Measurements from ENCODE around the gene NF2. TPM values are rescaled to one million over a fixed set of nuclear protein-coding genes. Genes with fewer than 3 reads are reported as not detected.

The NF2 gene
- polyA plus RNA-seq, 10 donors: 18.4 to 25.5 (median 21.4) TPM

DNA sequence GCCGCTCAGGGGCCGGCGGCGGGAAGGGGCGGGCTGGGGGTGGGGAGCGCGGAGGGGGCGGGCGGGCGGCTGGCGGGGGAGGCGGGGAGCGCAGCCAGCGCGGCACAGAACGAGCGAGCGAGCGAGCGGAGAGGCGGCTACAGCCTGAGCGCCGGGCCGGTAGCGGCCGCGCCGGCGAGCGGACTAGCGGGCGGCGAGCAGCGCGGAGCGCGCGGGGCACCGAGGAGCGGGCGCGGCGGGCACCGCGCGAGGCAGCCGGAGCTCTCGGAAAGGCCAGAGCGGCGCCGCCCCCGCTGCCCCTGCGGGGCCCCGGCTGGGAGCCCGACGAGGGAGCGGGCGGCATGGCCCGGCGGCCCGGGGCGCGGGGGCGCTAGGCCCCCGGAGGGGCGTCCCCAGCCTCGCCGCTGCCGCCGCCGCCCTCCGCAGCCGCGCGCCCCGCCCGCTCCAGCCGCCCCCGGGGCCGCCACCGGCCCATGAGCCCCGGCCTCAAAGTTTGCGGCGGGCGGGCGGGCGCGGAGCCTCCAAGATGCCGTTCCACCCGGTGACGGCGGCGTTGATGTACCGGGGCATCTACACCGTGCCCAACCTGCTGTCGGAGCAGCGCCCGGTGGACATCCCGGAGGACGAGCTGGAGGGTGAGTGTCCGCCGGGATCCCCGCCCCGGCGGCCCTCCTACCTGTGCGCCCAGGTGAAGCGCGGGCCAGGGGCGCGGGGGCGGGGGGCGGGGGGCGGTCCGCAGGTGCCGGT lies 116.6 kb downstream of the NF2 start, which contains the start of gene CABP7:
Gene CABP7, plus strand, starts transcription at position 105 of the 747 bp plus-strand sequence. Its CDS starts 422 bp downstream, at position 527.
- no peak for DNase-seq

DNA sequence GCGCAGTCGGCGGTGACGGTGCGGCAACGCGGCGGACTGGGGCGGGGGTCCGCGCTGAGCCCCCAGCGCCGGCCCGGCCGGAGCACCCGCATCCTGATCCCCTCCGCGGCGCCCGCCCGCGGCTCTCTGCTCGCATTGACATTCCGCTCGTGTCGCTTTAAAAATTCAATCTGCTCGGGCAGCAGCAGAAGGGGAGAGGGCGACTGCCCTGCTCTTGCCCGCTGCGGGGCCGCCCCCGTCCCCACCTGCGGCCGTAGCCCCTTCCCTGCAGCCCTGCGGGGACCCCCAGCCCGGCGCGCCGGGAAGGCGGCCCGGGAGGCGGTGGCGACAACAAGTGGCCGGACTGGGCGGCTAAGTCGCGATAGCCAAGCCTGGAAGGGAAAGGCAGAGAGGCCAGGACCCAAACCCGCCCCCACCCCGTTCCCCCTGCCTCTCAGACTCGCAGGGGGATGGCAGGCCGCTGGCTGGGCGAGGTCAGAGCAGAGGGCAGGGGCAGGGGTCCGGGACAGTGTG lies 117.4 kb downstream of the NF2 start:
- no peak for DNase-seq

DNA sequence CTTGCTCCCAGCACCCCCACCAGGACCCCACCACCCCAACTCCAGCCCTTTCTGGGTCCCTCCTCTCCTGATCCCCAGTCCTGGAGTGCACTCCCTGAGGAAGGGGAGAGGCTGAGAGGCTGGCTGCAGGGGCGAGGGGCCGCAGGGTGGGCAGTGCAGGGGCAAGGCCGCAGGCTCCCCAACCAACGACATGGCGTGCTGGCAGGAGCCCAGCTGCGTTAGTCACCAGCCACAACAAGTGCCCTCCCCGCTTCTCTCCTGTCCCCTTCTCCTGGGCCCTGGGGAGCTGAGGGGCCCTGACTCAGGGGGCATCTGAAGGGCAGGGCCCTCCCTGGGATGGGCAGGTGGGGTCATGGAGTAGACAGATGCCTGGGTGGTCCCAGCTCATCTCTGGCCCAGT lies 118.7 kb downstream of the NF2 start:
- DNase-seq: no peak

DNA sequence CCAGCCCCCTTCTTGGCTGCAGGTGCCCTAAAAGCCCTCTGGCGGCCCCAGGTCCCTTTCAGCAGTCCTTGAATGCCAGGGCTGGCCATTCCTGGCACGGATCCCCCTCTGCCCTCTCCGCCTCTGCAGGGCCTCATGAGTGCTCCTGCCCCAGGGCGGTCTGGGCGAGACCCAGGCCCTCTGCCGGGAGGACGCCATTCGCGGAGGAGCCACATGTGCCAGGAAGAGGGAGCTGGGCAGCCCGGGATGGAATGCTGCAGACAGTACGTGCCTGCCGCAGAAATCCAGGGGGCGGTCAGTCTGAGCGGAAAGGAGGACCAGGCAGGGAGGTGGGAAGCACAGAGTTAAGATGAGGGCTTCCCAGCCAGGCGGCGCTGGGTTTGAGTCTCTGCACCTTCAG lies 119.2 kb downstream of the NF2 start:
- DNase-seq: no peak

DNA sequence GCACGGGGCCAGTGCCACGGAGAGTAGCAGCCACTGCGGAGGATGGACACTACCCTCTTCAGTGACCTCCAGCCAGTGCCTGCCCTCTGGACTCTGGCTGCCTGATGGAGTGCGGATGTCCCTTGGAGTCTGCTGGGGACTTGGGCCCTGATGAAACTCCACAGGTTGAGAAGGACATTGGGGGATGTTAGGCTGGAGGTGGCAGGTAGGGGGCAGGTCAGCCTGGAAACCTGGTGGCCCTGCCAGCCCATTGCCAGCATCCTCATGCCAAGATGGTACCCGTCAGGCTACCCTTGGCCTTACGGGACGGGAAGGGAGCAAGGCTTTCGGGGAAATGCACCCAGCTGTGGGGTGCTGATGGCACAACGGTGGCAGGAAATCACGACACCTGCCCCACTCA lies 120.3 kb downstream of the NF2 start:
- DNase-seq: no peak

DNA sequence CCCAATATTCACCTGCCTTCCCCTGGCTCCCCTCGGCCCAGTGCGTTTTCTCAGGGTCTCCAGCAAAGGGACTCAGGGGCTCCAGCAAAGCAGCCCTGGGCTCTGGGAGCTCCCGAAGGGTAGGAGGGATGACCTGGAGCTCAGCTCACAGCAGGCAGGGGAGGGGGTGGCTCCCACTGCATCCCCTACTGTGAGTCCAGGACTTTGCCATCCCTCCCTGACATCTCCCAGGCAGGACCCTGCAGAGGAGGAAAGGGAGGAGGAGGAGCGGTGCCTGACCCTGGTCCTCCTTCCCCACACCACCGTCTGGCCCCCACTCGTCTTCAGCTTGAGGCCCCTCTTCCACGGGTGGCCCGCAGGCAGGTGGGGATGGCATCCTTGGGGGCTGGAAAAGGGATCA lies 121.4 kb downstream of the NF2 start:
- no peak for DNase-seq

DNA sequence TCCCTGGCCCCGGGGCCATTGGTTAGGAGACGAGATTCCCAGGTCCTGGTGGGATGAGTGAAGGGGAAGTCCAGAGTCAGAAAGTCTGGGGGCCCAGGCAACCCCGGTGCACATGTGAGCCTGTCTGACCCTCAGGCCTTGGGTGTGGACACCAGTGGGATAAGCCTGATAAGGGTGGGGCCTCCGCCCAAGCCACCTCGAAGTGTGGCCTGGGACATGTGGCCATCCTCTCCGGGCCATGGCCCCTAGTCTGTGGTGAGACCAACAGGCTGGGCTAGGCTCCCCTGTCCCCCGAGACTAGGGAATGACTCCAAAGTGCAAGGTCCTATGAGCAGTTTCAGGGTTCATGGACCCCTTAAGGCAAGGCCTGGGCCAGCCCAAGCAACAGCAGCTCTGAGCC lies 122.7 kb downstream of the NF2 start:
- DNase-seq: no peak

DNA sequence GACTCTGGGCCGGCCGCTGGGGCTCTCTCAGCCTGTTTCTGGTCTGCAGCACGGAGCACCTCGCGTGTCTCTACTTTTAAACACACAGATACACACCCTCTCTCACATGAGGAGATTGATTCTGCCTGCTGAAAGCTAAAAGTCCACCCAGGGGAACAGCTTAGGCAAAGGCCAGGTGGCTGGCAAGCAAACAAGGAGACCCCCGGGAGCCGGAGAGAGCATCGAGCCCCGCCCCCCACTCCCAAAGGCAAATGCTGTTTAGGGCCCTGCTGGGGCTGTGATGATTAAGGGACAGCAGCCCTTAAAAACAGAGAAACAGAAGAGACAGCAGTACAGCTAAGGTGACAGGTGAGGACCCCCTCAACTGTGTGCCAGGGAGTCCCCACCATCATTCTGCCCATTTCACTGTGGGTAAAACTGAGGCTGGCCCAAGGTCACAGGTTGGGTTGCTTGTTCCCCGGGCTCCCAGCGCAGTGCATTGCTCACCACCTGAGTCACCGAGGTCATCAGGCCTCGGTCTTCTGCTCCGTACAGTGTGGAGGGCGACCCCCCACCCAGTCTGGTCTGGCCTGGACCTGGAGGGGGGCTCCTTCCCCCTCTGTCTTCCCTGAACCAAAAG lies 123.2 kb downstream of the NF2 start:
- DNase-seq: no peak

DNA sequence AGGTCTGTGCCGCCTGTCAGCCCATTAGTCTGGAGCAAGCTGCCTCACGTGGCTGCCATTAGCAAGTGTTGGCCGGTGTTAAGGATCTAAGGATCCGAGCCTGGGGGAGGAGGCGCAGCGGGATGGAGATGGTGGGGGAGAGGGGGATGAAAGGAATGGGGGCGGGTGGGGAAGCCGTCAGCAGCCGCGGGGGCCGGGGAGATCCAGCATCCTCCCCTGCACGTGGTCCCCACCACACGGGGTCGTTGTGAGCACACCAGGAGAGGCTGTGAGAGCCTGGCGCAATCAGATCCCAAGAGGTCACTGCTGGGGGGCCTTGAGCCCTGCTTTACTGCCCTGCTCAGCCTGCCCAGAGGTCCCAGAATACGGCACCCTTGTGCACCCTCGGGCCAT lies 123.7 kb downstream of the NF2 start:
- DNase-seq: no peak

DNA sequence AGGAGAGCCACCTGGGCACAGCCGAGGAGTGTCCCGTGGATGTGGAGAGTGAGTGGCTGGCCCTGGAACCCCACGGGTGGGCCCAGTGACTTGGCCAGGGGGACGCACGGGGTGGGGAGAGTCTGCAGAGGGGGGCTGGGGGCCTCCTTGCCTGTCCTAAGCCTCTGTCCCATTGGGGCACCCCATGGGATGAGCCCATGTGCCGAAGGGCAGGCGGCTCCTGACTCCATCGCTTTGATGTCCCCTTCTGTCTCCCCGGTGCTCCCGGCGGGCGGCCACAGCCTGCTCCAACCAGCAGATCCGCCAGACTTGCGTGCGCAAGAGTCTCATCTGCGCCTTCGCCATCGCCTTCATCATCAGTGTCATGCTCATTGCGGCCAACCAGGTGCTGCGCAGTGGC lies 125.7 kb downstream of the NF2 start:
- no peak for DNase-seq

DNA sequence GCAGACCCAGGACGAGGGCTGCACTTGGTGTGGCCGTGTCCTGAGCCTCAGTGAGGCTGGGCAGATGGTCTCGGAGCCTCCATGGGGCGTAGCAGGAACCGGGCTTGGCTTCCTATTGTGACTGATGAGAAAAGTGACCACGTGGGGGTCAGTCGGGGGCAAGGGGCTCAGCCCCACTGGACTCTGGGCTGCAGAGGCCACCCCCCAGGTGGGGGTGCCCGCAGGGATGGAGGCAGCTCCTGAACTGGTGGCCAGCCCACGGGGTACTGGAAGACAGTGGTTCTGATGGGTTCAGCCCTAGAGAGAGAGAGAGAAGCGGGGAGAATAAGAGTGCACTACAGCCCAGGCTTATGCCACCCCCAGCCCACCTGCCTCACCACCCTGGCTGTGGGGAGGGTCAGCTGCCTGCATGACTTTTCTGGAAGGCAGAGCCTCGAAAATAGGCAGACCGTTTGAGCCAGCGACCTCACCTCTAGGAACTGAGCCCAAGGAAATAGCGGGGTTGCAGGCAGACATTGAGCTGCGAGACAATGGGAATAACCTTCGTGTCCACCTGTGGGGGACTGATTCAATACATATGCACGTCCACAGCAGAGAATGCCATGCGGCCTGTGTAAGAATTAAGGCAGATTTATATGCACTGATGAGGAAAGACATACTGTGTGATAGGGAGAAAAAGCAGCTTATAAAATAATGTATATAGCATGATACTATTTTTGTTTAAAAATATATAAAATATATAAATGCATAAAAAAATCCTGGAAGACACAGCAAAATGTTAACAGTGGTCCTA lies 127.8 kb downstream of the NF2 start:
- DNase-seq: no peak

DNA sequence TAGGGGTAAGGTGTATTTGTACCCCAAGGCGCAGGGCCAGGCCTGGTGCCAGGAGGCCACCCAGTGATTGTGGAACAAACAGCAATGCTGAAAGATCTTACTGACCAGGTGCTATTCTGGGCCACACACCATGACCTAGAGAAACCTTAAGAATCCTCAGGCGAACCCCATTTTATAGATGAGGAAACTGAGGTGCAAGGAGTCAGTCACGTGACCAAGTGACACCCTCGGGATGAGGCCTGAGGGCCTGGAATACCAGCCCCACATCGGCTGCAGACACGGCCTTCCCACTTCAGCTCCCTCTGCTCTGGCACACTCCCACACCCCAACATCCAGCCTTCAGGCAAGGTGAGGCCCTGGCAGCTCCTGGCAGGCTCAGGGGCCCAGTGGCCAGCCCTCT lies 129.4 kb downstream of the NF2 start:
- DNase-seq: no peak

DNA sequence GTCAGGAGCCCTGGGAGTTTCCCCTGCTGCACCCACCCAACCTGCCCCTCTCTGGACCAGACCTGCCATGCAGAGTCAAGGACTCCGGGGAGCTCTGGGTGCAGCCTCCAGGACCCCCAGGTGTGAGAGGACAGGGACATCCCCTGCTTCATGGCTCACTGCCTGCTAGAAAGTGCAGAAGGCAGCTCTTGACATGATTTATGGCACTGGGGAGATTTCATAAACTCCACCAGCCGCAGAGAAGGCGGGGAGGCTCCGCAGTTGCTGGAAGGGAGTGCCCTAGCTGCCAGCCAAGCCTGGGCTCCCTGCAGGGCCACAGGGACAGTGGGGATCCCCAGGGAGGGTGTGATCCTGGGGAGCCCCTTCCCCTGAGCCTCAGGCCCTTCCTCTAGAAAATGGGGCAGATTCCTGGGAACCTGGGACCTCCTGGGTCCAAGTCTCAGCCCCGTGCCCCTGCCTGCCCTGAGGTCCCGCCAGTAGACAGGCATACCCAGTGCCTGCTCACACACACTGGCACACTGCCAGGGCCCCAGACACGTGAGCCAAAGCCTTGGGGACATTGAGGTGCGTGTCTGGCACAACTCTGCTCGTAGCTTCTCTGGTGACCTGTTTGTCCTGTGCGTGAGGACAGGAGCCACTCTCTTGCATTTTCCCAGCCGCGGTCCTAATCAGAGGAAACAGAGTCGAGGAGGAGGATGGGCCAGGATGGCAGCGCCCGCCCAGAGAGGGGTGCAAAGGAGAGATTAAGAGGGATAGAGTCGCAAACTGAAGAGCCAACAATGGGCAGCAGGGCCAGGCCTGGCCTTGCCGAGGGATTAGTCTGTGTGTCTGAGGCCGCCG lies 130.1 kb downstream of the NF2 start:
- no peak for DNase-seq

DNA sequence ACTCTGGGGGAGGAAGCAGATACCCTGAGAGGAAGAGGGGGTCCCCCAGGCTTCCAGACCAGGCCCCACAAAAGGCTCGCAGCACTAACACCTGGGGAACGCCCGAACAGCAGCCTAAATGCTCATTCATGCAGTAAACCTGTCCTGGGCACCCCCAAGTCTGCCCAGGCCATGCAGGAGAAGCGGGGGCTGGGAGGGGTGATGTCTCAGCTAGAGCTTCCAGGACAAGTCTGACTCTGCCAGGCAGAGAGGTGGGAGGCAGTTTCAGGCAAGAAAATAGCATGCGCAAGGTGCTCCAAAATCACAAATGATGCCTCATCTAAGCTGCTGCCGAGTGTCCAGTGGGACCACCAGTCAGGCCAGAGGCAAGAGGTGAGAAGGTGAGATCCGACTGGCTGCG lies 131.0 kb downstream of the NF2 start:
- no peak for DNase-seq

DNA sequence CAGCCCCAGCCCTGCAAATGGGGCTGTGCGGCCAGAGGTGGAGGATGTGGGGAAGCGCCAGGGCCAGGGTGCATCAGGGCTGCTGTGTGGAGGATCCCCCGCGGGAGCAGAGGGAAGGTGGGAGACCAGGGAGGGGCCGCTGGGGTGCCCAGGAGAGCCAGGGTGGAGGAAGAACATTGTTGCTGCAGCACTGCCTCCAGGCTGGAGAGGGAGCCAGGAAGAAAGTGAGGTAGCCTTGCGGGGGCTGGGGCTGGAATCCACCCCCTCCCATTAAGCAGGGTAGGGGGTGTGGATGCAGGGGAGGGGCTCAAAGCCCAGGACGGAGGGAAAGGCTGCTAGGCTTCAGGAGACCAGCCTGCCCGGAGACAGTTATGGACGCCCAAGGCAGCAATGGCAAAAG lies 131.4 kb downstream of the NF2 start:
- DNase-seq: no peak

DNA sequence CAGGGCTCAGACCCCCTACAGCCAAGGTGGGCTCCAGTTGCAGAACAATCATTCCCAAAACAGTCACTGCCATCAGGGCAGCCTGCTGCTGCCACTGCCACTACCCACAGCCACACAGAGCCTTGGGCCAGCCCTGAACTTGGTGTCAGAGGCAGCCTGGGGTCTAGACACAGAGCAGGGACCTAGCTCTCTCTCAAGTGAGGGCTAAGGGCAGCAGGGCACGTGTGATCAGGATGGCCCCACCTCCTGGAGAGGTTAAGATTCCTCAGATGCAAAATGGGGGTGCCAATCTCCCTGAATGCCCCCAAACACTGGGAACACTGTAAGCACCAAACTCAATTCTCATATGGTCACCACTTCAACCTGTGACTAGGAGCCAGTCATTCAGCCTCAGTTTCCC lies 132.0 kb downstream of the NF2 start:
- no peak for DNase-seq

DNA sequence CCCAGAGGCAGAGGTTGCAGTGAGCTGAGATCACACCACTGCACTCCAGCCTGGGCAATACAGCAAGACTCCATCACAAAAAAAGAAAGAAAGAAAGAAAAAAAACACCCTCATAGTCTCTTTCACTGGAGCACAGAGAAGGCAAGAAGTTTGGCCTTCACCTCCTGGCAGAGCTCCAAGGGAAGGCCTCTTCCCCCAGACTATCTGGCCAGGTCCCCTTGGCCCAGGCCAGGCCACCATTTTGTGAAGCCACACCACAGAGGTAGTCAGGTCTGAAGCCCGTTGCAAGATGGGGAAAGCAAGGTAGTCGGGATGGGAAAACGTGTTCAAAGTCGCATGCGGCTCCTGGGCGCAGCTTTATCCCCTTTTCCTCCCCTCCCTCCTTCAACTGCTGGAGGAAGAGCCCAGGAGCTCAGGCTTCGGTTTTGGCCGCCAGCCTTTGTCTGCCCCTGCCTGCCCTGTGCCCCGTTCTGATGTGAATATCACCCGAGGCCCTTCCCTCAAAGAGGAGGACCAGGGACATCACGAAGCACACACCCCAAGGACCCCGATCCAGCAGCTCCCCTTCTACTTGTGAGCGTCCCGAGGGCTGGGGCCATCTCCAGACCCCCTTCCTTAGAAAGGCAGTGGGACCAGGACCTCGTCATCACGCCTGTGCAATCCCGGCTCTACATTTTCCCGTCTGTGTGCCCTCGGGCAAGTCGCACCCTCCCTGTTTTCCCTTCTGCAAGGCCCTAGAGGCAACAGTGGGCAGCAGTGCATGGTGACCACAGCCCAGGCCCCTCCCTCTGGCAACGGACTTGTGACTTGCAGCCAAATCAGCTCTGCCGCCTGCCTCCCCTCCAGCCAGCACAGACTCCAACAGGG lies 134.1 kb downstream of the NF2 start:
- DNase-seq: no peak

DNA sequence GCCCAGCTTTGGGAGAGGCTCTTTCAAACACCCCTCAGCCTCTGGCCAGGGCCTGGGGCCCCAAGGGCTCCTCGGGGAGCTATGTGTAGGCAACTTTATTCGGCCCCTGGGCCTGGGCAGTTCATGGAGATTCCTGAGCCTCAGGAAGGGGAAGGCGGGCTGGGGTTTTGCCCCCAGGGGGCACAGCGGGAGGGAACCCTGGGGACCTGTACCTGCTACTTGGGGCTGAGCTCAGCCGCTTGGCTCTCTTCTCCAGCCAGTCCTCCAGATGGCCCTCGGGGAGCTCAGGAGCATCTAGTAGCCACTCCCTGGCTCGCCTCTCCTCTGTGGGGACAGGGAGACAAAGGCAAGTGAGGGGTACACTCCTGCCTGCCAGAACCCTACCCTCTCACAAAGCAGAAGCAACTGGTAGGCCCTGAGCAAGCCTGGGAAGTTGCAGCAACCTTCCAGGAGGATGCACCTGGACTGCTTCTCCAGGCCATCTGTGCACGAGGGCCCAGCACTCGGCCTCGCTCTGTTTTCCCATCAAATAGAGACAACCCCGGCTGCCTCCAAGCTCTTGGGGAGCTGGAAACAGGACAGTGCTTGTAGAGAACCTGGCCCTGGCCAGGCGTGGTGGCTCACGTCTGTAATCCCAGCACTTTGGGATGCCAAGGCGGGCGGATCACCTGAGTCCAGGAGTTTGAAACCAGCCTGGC lies 134.8 kb downstream of the NF2 start:
- no peak for DNase-seq

DNA sequence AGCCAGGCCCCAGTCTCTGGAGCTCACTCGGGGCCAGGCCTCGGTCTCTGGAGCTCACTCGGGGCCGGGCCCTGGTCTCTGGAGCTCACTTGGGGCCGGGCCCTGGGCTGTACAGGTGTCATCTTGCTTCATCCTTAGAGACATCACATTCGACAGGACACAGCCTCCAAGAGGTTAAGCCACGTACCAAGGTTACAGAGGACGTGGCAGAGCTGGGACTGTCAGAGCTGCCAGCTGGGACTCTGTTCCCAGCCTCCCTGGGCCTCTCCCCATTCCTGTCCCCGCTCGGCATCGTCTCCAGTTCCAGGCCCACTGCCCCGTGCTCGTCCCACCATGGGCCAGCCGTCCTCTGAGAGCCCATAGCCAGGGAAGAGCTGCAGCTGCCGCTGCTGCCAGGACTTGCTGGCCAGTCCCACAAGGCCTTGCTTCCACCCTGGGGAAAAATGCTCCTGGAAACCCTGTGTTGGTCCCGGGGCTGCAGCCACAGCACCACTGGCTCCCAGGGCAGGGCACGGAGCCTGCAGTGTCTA lies 136.0 kb downstream of the NF2 start:
- DNase-seq: no peak

DNA sequence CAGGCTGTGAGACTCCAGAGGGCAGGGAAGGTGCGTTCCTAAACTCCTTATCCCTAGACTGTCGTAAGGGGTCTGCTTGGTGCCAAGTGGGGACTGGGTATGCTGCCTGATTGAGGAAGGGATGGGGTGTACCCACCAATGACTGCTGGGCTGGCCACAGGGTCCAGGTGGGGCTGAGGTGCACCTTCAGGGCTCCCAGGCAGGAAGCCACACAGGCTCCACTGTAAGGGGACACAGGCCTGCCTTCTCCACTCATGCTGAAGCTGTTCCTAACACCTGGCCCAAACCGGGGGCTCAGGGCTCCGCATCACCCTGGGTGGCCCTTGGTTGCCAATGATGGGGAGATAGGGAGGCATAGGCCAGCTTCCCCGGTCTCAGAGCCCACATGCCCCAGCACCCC lies 136.8 kb downstream of the NF2 start:
- no peak for DNase-seq
